IMR-90 (cell line): ENCODE measurements around the gene XDH. TPM values are rescaled to one million over a fixed set of nuclear protein-coding genes. Genes with fewer than 3 reads are reported as not detected.

Experiments
- ATAC-seq: fragments of 200-7000 bp; cut with Tn5 transposase; 2 replicates; pipeline ENCODE4 v1.9.1; 2020; ENCODE audit warnings: low read depth, mild to moderate bottlenecking, moderate library complexity
- BruUV-seq: library from RNA; stranded (reverse); fragments of 400-500 nt; replicated peaks from 2 replicates; lab custom pipeline; 2021; lab: Mats Ljungman, UMichigan
- CTCF ChIA-PET: fragments of 300-600 bp; formaldehyde crosslinking; extraction: SDS; loops from one replicate; lab custom pipeline; 2021; ENCODE audit warnings: antibody characterized with exemption; lab: Yijun Ruan, JAX
- POLR2A ChIA-PET: fragments of 300-600 bp; sonication (Branson Sonifier 250); formaldehyde crosslinking; loops from one replicate; lab custom pipeline; 2022; ENCODE audit warnings: antibody characterized with exemption; ENCODE audit not compliant: unreplicated experiment; lab: Charles Lee
- DNase-seq: peaks from one replicate; pipeline ENCODE4 v3.0.0; 2013
- H2AFZ ChIP-seq: replicated peaks from 2 replicates; pipeline ENCODE3; 2013; ENCODE audit warnings: low read length, mild to moderate bottlenecking; ENCODE audit not compliant: poor library complexity
- H2AK5ac ChIP-seq: 2 replicates; pipeline ENCODE4 v1.6.1; 2013; ENCODE audit warnings: low read depth, low read length, inconsistent platforms
- H2AK9ac ChIP-seq: replicated peaks from 2 replicates; pipeline ENCODE3; 2013; ENCODE audit warnings: mild to moderate bottlenecking, low read depth, low read length, moderate library complexity; ENCODE audit not compliant: poor library complexity
- H2BK120ac ChIP-seq: 2 replicates; pipeline ENCODE4 v1.6.1; 2013; ENCODE audit warnings: low read depth, low read length, inconsistent platforms
- H2BK15ac ChIP-seq: 3 replicates; pipeline ENCODE4 v1.6.1; 2013; ENCODE audit warnings: low read depth, low read length, inconsistent platforms
- H2BK20ac ChIP-seq: 2 replicates; pipeline ENCODE4 v1.6.1; 2013; ENCODE audit warnings: low read depth, mild to moderate bottlenecking, inconsistent platforms, low read length, moderate library complexity
- H2BK5ac ChIP-seq: 2 replicates; pipeline ENCODE4 v1.6.1; 2013; ENCODE audit warnings: mild to moderate bottlenecking, low read depth, low read length, inconsistent platforms; ENCODE audit not compliant: poor library complexity, severe bottlenecking
- H3K14ac ChIP-seq: replicated peaks from 2 replicates; pipeline ENCODE4 v1.6.1; 2013; ENCODE audit warnings: low read depth, low read length, inconsistent platforms
- H3K18ac ChIP-seq: 2 replicates; pipeline ENCODE4 v1.6.1; 2013; ENCODE audit warnings: low read depth, low read length, control low read depth
- H3K23ac ChIP-seq: 2 replicates; pipeline ENCODE4 v1.6.1; 2013; ENCODE audit warnings: low read depth, low read length, inconsistent platforms
- H3K27ac ChIP-seq: 2 replicates; pipeline ENCODE4 v1.5.1; 2013; ENCODE audit warnings: mild to moderate bottlenecking, control low read depth, low read length; ENCODE audit not compliant: insufficient read depth
- H3K27me3 ChIP-seq: 2 replicates; pipeline ENCODE4 v1.6.1; 2013; ENCODE audit warnings: low read length; ENCODE audit not compliant: control insufficient read depth, insufficient read depth
- H3K36me3 ChIP-seq: 2 replicates; pipeline ENCODE4 v1.6.1; 2013; ENCODE audit warnings: low read length, mixed read lengths; ENCODE audit not compliant: control insufficient read depth, insufficient read depth
- H3K4ac ChIP-seq: 2 replicates; pipeline ENCODE4 v1.6.1; 2013; ENCODE audit warnings: low read depth, low read length, inconsistent platforms
- H3K4me1 ChIP-seq: 2 replicates; pipeline ENCODE4 v1.6.1; 2013; ENCODE audit warnings: low read length, mixed read lengths; ENCODE audit not compliant: control insufficient read depth, insufficient read depth
- H3K4me2 ChIP-seq: 2 replicates; pipeline ENCODE4 v1.6.1; 2013; ENCODE audit warnings: low read depth, mild to moderate bottlenecking, control low read depth, low read length, moderate library complexity
- H3K4me3 ChIP-seq: 2 replicates; pipeline ENCODE4 v1.5.1; 2013; ENCODE audit warnings: low read depth, mild to moderate bottlenecking, control low read depth, low read length, moderate library complexity; ENCODE audit not compliant: insufficient read depth
- H3K56ac ChIP-seq: 2 replicates; pipeline ENCODE4 v1.6.1; 2013; ENCODE audit warnings: low read length, inconsistent platforms; ENCODE audit not compliant: insufficient read depth; ENCODE audit errors: extremely low read depth
- H3K79me1 ChIP-seq, 2 experiments: 2 replicates each; pipeline ENCODE4 v1.6.1; 2013; ENCODE audit warnings: low read length in 2 of 2, inconsistent platforms in 1 of 2, low read depth in 1 of 2
- H3K9ac ChIP-seq: 2 replicates; pipeline ENCODE4 v1.6.1; 2013; ENCODE audit warnings: low read depth, low read length, control low read depth
- H3K9me1 ChIP-seq: 2 replicates; pipeline ENCODE4 v1.6.1; 2013; ENCODE audit warnings: low read length, inconsistent platforms; ENCODE audit not compliant: insufficient read depth
- H3K9me3 ChIP-seq: 2 replicates; pipeline ENCODE4 v1.6.1; 2013; ENCODE audit warnings: low read length; ENCODE audit not compliant: control insufficient read depth, insufficient read depth
- H4K20me1 ChIP-seq: 2 replicates; pipeline ENCODE4 v1.6.1; 2013; ENCODE audit warnings: low read length, inconsistent platforms; ENCODE audit not compliant: insufficient read depth
- H4K5ac ChIP-seq: 2 replicates; pipeline ENCODE4 v1.6.1; 2013; ENCODE audit warnings: mild to moderate bottlenecking, low read depth, low read length, control low read depth
- H4K8ac ChIP-seq, 2 experiments: 2 replicates each; pipeline ENCODE4 v1.6.1; 2013; ENCODE audit warnings: low read depth in 2 of 2, low read length in 2 of 2, control low read depth in 1 of 2, inconsistent platforms in 1 of 2
- H4K91ac ChIP-seq: 2 replicates; pipeline ENCODE4 v1.6.1; 2013; ENCODE audit warnings: low read depth, low read length, inconsistent platforms; ENCODE audit not compliant: insufficient read depth
- ELK1 ChIP-seq: fragments of 150-350 bp; IDR thresholded peaks from 2 replicates; pipeline ENCODE4 v1.6.1; 2016; ENCODE audit warnings: low read depth, mild to moderate bottlenecking, low read length, moderate library complexity, borderline replicate concordance
- MAFK ChIP-seq: IDR thresholded peaks from 2 replicates; pipeline ENCODE4 v1.6.1; 2012; ENCODE audit warnings: low read depth, low read length, improper control_type of control experiment
- NFE2L2 ChIP-seq: fragments of 150-350 bp; IDR thresholded peaks from 2 replicates; pipeline ENCODE4 v1.6.1; 2016; ENCODE audit warnings: low read depth, mild to moderate bottlenecking, low read length
- POLR2A ChIP-seq: IDR thresholded peaks from 2 replicates; pipeline ENCODE4 v1.6.1; 2012; ENCODE audit warnings: mild to moderate bottlenecking, low read depth, low read length
- WGBS, 2 experiments: methylation state at CpG; one replicate each; pipeline versions ENCODE4 v1.1.5 to v1.1.7; 2013; ENCODE audit warnings: missing lambda C conversion rate in 2 of 2; ENCODE audit not compliant: insufficient read length in 1 of 2; ENCODE audit errors: extremely low coverage in 2 of 2; 5-methylcytosine and 5-hydroxymethylcytosine counted together
- dilution Hi-C: fragments of 300-500 bp; cut with HindIII; formaldehyde crosslinking; loops from one replicate; pipeline ENCODE4 v1.14.3; 2018; ENCODE audit warnings: low sequenced_read_pairs; ENCODE audit not compliant: unreplicated experiment
- in situ Hi-C: fragments of 300-500 bp; cut with MboI; formaldehyde crosslinking; loops from 3 replicates; pipeline ENCODE4 v1.14.3; 2019; ENCODE audit warnings: low sequenced_read_pairs, inconsistent platforms, mixed read lengths
- intact Hi-C: fragments of 100-400 bp; cut with micrococcal nuclease; formaldehyde crosslinking; loops from 2 replicates; pipeline ENCODE4 v1.10.0; 2022
- polyA plus RNA-seq, 3 experiments: library from polyadenylated mRNA; depleted of rRNA; stranded (reverse); fragments of >200 nt; gene quantifications; 2 replicates each; pipeline ENCODE4 v1.2.3, GENCODE V29; 2012; ENCODE audit warnings: low replicate concordance in 1 of 3
- total RNA-seq: library from RNA; depleted of rRNA; stranded (reverse); fragments of >200 nt; gene quantifications from 2 replicates; pipeline ENCODE4 v1.2.3, GENCODE V29; 2012

The XDH gene
- total and polyA plus RNA-seq, 2 of the 4 experiments (the other 2 are of a cell fraction): 0.46 to 1.1 TPM

DNA sequence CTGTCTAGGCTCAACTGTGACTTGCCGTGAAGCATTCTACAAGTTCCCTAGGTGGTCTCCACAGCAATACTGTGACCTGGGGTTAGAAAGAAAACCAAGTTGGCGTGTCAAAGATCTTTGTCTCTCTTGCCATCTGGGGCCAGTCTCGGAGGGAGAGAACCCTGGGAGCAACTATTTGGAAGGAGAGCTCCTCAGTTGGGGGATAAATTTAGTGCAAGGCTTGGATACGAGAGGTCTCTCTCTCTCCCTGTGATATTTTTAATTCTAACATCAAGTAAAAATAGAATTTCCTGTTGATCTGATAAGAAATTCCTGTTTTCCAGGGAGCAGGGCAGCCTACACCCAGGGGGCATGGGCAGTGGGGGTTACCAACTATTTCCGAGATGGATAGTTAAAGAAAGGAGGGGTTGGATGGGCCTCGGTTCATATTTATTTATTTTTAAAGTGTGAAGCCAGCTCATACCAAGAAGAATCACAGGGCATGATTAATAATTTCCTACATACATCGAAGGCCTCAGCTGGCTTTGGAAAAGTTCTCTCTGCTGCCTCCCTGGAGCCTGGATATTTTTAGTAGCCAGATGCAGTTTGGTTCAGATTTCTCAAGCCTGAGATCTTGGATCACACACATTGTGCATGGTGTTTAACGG is 117.8 kb downstream of the XDH start (continued):
- no peak for TF ChIP-seq ELK1

GRCh38 chr2:31294196-31294595 is 120.3 kb downstream of the XDH start:
- no peak overlapping the region for H3K4ac ChIP-seq
- no peak overlapping the region for H3K4me3 ChIP-seq
- H3K79me1 ChIP-seq: no peaks in the 10 kb centered on the region
- no peaks in the 10 kb centered on the region for H3K27me3 ChIP-seq
- H4K91ac ChIP-seq: no peak overlapping the region
- WGBS, 2 experiments: no CpG with 5 or more reads among the region's 1 CpG
- H3K4me2 ChIP-seq: no peak overlapping the region
- H3K9ac ChIP-seq: no peak overlapping the region
- no peak overlapping the region for H3K27ac ChIP-seq
- no peak overlapping the region for H3K56ac ChIP-seq
- no peak overlapping the region for H2AK5ac ChIP-seq
- in situ Hi-C loops: no loop called here
- dilution Hi-C loops: no loop called here
- H3K4me1 ChIP-seq: peaks cover 18% of the 10 kb centered on the region
- H3K9me1 ChIP-seq: 0 out of 2 replicates have a peak, but pooled peaks cover 2% of the 10 kb centered on the region
- no peak overlapping the region for H2AK9ac ChIP-seq
- CTCF ChIA-PET: interaction anchor here (1.3 kb wide), 1 partner anchor 60 kb away, joined by 3 read pairs; the partner anchor contains the start of gene EHD3
- no peak for DNase-seq
- no peak overlapping the region for H3K18ac ChIP-seq
- no peak overlapping the region for H3K23ac ChIP-seq
- TF ChIP-seq POLR2A (no peak), MAFK (no peak), ELK1 (no peak), NFE2L2 (no peak)
- no peak overlapping the region for H4K5ac ChIP-seq
- H3K14ac ChIP-seq: no peak overlapping the region
- POLR2A ChIA-PET: no interaction called here
- H2BK20ac ChIP-seq: no peak overlapping the region; the same call in 1 of the 2 replicates
- no peak overlapping the region for H2AFZ ChIP-seq
- H4K8ac ChIP-seq: no peak overlapping the region
- intact Hi-C loops: no loop called here
- no peaks in the 10 kb centered on the region for H4K20me1 ChIP-seq
- no TSS peak for BruUV-seq
- H2BK120ac ChIP-seq: no peak overlapping the region
- no peak for ATAC-seq
- H3K36me3 ChIP-seq: no peaks in the 10 kb centered on the region
- H2BK15ac ChIP-seq: no peak overlapping the region
- no peak overlapping the region for H2BK5ac ChIP-seq
- no peaks in the 10 kb centered on the region for H3K9me3 ChIP-seq
